HCT116 (cell line): ENCODE results near the gene LDLRAD4. TPM values are rescaled to one million over a fixed set of nuclear protein-coding genes. Genes with fewer than 3 reads are reported as not detected.

Experiments
- ATAC-seq: fragments of 200-7000 bp; cut with Tn5 transposase; 2 replicates; pipeline ENCODE4 v1.9.1; 2020; ENCODE audit warnings: mild to moderate bottlenecking, moderate library complexity
- BruUV-seq: library from RNA; stranded (reverse); fragments of 400-500 nt; replicated peaks from 2 replicates; lab custom pipeline; 2021; lab: Mats Ljungman, UMichigan
- CTCF ChIA-PET: fragments of 300-600 bp; sonication (Branson Sonifier 250); formaldehyde crosslinking; loops from one replicate; lab custom pipeline; 2021; ENCODE audit warnings: antibody characterized with exemption; lab: Charles Lee
- POLR2A ChIA-PET: fragments of 300-600, 350-600 bp; sonication (Branson Sonifier 250); formaldehyde crosslinking; loops from one replicate; lab custom pipeline; 2021; ENCODE audit warnings: antibody characterized with exemption; lab: Charles Lee
- RAD21 ChIA-PET, 2 experiments: fragments of 300-600 bp; sonication (Branson Sonifier 250); formaldehyde crosslinking; loops; one replicate each; lab custom pipeline; 2023; ENCODE audit warnings: low total read pairs in 2 of 2; ENCODE audit not compliant: uncharacterized antibody in 2 of 2, unreplicated experiment in 2 of 2, low non-redundant PET in 1 of 2; lab: Charles Lee
- DNase-seq: peaks from one replicate; pipeline ENCODE4 v3.0.0-alpha.2; 2010; ENCODE audit warnings: low read depth, low spot score
- H2AFZ ChIP-seq: fragments of 200-600 bp; shearing (Covaris generic), sonication (generic); 2 replicates; pipeline ENCODE4 v1.6.1; 2017; ENCODE audit warnings: low read depth, mixed run types, mixed read lengths, antibody characterized with exemption, low read length; ENCODE audit not compliant: poor library complexity, severe bottlenecking
- H3K27ac ChIP-seq: 2 replicates; pipeline ENCODE4 v1.5.1; 2012; ENCODE audit warnings: low read depth, low read length
- H3K27me3 ChIP-seq: fragments of 200-600 bp; sonication (generic); 2 replicates; pipeline ENCODE4 v1.6.1; 2016; ENCODE audit warnings: mixed run types, low read length, mixed read lengths; ENCODE audit not compliant: insufficient read depth
- H3K36me3 ChIP-seq, 2 experiments: fragments of 200-500 bp in 1 of 2; fragments of 200-600 bp in 1 of 2; sonication (Bioruptor generic) in 1 of 2; sonication (generic) in 1 of 2; 2 replicates each; pipeline versions ENCODE4 v1.5.1 to v1.6.1; 2014 to 2016; ENCODE audit warnings: low read length in 2 of 2, inconsistent platforms in 1 of 2, mixed read lengths in 1 of 2, mixed run types in 1 of 2; ENCODE audit not compliant: insufficient read depth in 2 of 2, control insufficient read depth in 1 of 2
- H3K4me1 ChIP-seq, 2 experiments: fragments of 200-600 bp in 1 of 2; sonication (generic) in 1 of 2; 2 replicates each; pipeline versions ENCODE4 v1.5.1 to v1.6.1; 2012 to 2017; ENCODE audit warnings: low read length in 2 of 2, inconsistent platforms in 1 of 2, mild to moderate bottlenecking in 1 of 2, mixed read lengths in 1 of 2, mixed run types in 1 of 2, moderate library complexity in 1 of 2; ENCODE audit not compliant: insufficient read depth in 2 of 2, control insufficient read depth in 1 of 2
- H3K4me2 ChIP-seq: fragments of 200-600 bp; sonication (generic); 2 replicates; pipeline ENCODE4 v1.6.1; 2017; ENCODE audit warnings: mixed run types, low read length, mixed read lengths
- H3K4me3 ChIP-seq, 2 experiments: fragments of 200-600 bp in 1 of 2; sonication (generic) in 1 of 2; replicated peaks in 1 of 2; 2 replicates each; pipeline ENCODE4 v1.5.1; 2011 to 2016; ENCODE audit warnings: low read length in 2 of 2, control low read depth in 1 of 2, low read depth in 1 of 2, mild to moderate bottlenecking in 1 of 2, mixed read lengths in 1 of 2, mixed run types in 1 of 2
- H3K79me2 ChIP-seq: fragments of 200-600 bp; sonication (generic); 2 replicates; pipeline ENCODE4 v1.6.1; 2017; ENCODE audit warnings: mild to moderate bottlenecking, mixed run types, low read length, moderate library complexity, mixed read lengths; ENCODE audit not compliant: insufficient read depth
- H3K9ac ChIP-seq: fragments of 200-600 bp; sonication (generic); 2 replicates; pipeline ENCODE4 v1.6.1; 2016; ENCODE audit warnings: low read length, mixed read lengths
- H3K9me2 ChIP-seq: fragments of 200-600 bp; sonication (generic), shearing (Covaris generic); 2 replicates; pipeline ENCODE4 v1.6.1; 2017; ENCODE audit warnings: mixed run types, mild to moderate bottlenecking, moderate library complexity; ENCODE audit not compliant: insufficient read depth
- H3K9me3 ChIP-seq, 2 experiments: fragments of 200-500 bp in 1 of 2; fragments of 200-600 bp in 1 of 2; sonication (Bioruptor generic) in 1 of 2; sonication (generic) in 1 of 2; 2 replicates each; pipeline ENCODE4 v1.6.1; 2014 to 2017; ENCODE audit warnings: low read length in 2 of 2, mixed read lengths in 2 of 2, inconsistent platforms in 1 of 2, low read depth in 1 of 2, mild to moderate bottlenecking in 1 of 2, mixed run types in 1 of 2, moderate library complexity in 1 of 2; ENCODE audit not compliant: control insufficient read depth in 1 of 2, insufficient read depth in 1 of 2
- H4K20me1 ChIP-seq: fragments of 200-600 bp; sonication (generic), shearing (Covaris generic); 2 replicates; pipeline ENCODE4 v1.6.1; 2017; ENCODE audit warnings: mixed run types, mild to moderate bottlenecking, moderate library complexity; ENCODE audit not compliant: insufficient read depth
- CBX3 ChIP-seq: IDR thresholded peaks from 2 replicates; pipeline ENCODE4 v1.6.1; 2012; ENCODE audit warnings: low read depth
- EGR1 ChIP-seq: IDR thresholded peaks from 2 replicates; pipeline ENCODE4 v1.6.1; 2012; ENCODE audit warnings: low read depth
- ELF1 ChIP-seq: IDR thresholded peaks from 2 replicates; pipeline ENCODE4 v1.6.1; 2012; ENCODE audit warnings: low read depth, borderline replicate concordance
- EZH2 ChIP-seq: fragments of 200-600 bp; sonication (generic); IDR thresholded peaks from 2 replicates; pipeline ENCODE4 v1.6.1; 2017; ENCODE audit warnings: antibody characterized with exemption, mixed run types
- FOSL1 ChIP-seq: IDR thresholded peaks from 2 replicates; pipeline ENCODE4 v1.6.1; 2012; ENCODE audit warnings: low read depth
- JUND ChIP-seq: IDR thresholded peaks from 2 replicates; pipeline ENCODE4 v1.6.1; 2012
- POLR2A ChIP-seq: IDR thresholded peaks from 2 replicates; pipeline ENCODE4 v1.7.0; 2011; ENCODE audit warnings: borderline replicate concordance; ENCODE audit not compliant: insufficient read depth, insufficient read length; ENCODE audit errors: extremely low read depth
- POLR2AphosphoS5 ChIP-seq: IDR thresholded peaks from 2 replicates; pipeline ENCODE4 v1.6.1; 2011; ENCODE audit warnings: mild to moderate bottlenecking, low read depth, low read length, moderate library complexity
- RAD21 ChIP-seq: IDR thresholded peaks from 2 replicates; pipeline ENCODE4 v1.6.1; 2012; ENCODE audit warnings: low read depth, mild to moderate bottlenecking
- SP1 ChIP-seq: IDR thresholded peaks from 2 replicates; pipeline ENCODE4 v1.6.1; 2012; ENCODE audit warnings: low read depth
- SRF ChIP-seq: IDR thresholded peaks from 2 replicates; pipeline ENCODE4 v1.6.1; 2012; ENCODE audit warnings: low read depth
- TCF7L2 ChIP-seq: IDR thresholded peaks from 2 replicates; pipeline ENCODE4 v1.7.0; 2011; ENCODE audit warnings: borderline replicate concordance, inconsistent platforms; ENCODE audit not compliant: insufficient read depth, insufficient read length; ENCODE audit errors: extremely low read depth
- ZNF274 ChIP-seq: fragments of 200-500 bp; sonication (Bioruptor generic); IDR thresholded peaks from 2 replicates; pipeline ENCODE4 v1.6.1; 2014; ENCODE audit warnings: mild to moderate bottlenecking, low read depth, low read length, inconsistent platforms
- intact Hi-C: fragments of 100-400 bp; cut with micrococcal nuclease; formaldehyde crosslinking; loops from 2 replicates; pipeline ENCODE4 v1.10.0; 2022
- total RNA-seq: library from RNA; stranded (reverse); gene quantifications from one replicate; pipeline ENCODE4 v1.2.1, GENCODE V29; 2021; ENCODE audit not compliant: unreplicated experiment
- TF ChIP-seq, protein P1 (sequence below): IDR thresholded peaks from 2 replicates; pipeline ENCODE4 v1.6.1; 2011; ENCODE audit warnings: mild to moderate bottlenecking, low read length, moderate library complexity; ENCODE audit not compliant: insufficient replicate concordance; ENCODE audit errors: extremely low read depth
- TF ChIP-seq, protein P2 (sequence below): IDR thresholded peaks from 2 replicates; pipeline ENCODE4 v1.6.1; 2012

Gene LDLRAD4
- total RNA-seq, 1 experiment from 2014 or later: 1.2 TPM

DNA sequence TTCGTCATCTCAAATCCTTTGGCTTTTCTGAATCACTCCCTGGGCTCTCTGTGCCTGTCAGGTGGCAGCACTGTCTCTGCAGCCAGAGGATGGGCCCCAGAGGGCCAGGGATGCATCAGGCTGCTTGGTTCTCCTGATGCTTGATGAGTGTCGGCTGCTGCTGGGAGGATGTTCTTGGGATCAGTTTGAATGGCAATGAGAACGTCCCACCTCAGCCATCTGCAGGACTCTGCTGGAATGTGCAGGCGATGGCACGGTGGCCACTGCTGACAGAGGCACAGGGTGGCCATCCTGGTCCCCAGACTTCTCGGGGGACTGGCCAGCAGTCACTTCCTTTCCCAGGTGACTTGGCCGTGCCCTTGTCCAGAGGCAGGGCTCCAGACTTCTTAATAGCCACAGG is 361.8 kb downstream of the LDLRAD4 start:
- ChIA-PET POLR2A (no interaction called here), RAD21 (no interaction called here), CTCF (no interaction called here)
- Histone ChIP-seq H3K9me3 (no peaks in the 10 kb centered on the region), H3K4me2 (no peak overlapping the region), H3K9ac (no peak overlapping the region), H3K36me3 (no peaks in the 10 kb centered on the region), H2AFZ (no peak overlapping the region), H3K9me2 (no peaks in the 10 kb centered on the region), H3K4me1 (no peaks in the 10 kb centered on the region), H3K27me3 (no peaks in the 10 kb centered on the region)
- BruUV-seq: no TSS peak
- DNase-seq (no peak), ATAC-seq (no peak)
- intact Hi-C loops: no loop called here
- TF ChIP-seq POLR2AphosphoS5 (no peak), SP1 (no peak), SRF (no peak), CBX3 (no peak), ELF1 (no peak), TCF7L2 (no peak), ZNF274 (no peak), RAD21 (no peak), FOSL1 (no peak), EZH2 (no peak), EGR1 (no peak), JUND (no peak), POLR2A (no peak)
- TF ChIP-seq, protein P1, sequence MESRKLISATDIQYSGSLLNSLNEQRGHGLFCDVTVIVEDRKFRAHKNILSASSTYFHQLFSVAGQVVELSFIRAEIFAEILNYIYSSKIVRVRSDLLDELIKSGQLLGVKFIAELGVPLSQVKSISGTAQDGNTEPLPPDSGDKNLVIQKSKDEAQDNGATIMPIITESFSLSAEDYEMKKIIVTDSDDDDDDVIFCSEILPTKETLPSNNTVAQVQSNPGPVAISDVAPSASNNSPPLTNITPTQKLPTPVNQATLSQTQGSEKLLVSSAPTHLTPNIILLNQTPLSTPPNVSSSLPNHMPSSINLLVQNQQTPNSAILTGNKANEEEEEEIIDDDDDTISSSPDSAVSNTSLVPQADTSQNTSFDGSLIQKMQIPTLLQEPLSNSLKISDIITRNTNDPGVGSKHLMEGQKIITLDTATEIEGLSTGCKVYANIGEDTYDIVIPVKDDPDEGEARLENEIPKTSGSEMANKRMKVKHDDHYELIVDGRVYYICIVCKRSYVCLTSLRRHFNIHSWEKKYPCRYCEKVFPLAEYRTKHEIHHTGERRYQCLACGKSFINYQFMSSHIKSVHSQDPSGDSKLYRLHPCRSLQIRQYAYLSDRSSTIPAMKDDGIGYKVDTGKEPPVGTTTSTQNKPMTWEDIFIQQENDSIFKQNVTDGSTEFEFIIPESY: no peak
- TF ChIP-seq, protein P2, sequence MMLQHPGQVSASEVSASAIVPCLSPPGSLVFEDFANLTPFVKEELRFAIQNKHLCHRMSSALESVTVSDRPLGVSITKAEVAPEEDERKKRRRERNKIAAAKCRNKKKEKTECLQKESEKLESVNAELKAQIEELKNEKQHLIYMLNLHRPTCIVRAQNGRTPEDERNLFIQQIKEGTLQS: no peak
- TF ChIP-seq, all 23 proteins: peak for 0
- Histone ChIP-seq H3K27ac (no peak overlapping the region), H3K79me2 (no peaks in the 10 kb centered on the region), H3K4me3 (no peak overlapping the region), H4K20me1 (no peaks in the 10 kb centered on the region)
